Measurements from ENCODE around the gene CRYL1. TPM values are rescaled to one million over a fixed set of nuclear protein-coding genes. Genes with fewer than 3 reads are reported as not detected.

Gene CRYL1
- polyA plus RNA-seq, 3 donors from 2014 or later: 26.2 to 54.2 (median 30.1) TPM

GRCh38 chr13:20399961-20400360 lies 125.7 kb downstream of the CRYL1 start:
- Mint-ChIP-seq H3K36me3 (peaks cover 12 to 16% (median 12%) of the 10 kb centered on the region in 3 donors), H3K9me3 (peaks cover 0 to 3% (median 0%) of the 10 kb centered on the region in 6 donors), H3K27me3 (ENCODE audit: low read depth in 3 of 3) (peaks cover 0 to 8% (median 3%) of the 10 kb centered on the region in 3 donors), H3K4me1 (peaks cover 0 to 1% of the 10 kb centered on the region in 2 donors), H3K27ac (no peak overlapping the region), H3K4me3 (no peak overlapping the region)
- DNase-seq: no peak

DNA sequence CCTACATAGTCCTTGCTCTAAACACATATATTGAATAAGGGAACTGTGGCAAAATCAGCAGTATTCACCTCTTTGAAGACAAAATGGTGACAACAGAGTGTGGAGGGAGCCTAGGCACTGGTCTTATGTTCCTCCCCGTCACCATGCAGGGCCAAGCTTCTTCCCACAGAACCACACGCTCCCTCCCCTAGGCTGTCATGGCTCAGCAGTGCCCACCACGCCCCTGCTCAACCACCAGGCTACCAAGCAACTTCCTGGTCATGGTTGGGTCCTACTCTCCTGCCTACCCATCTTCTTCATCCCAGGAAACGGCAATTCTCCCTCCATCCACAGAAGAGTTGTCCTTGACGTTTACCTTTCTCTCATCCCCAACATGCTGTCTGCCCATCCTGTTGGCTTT lies 126.1 kb downstream of the CRYL1 start:
- Mint-ChIP-seq H3K36me3 (peaks cover 10 to 16% (median 11%) of the 10 kb centered on the region in 3 donors), H3K4me1 (peaks cover 0 to 1% of the 10 kb centered on the region in 2 donors), H3K27ac (no peak overlapping the region), H3K9me3 (peaks cover 0 to 3% (median 0%) of the 10 kb centered on the region in 6 donors), H3K4me3 (no peak overlapping the region), H3K27me3 (ENCODE audit: low read depth in 3 of 3) (peaks cover 0 to 8% (median 3%) of the 10 kb centered on the region in 3 donors)
- no peak for DNase-seq

DNA sequence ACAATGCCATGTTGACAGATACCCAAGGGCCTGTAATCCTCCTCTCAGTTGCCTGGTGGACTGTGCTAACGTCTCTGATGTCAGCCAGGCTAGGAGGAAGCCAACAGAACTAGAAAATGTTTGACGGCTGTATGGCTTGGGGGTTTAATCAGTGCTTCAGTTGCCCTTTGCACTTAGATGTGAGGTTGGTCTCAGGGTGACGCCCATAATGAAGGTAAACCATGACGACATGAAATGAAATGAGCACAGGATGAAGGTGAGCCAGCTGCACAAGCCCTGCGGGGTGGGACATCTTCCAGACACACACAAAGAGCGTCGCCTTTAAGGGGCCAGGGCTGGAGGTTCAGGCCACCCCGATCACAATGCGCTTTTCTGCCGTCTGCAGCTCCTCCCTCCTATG lies 127.2 kb downstream of the CRYL1 start:
- Mint-ChIP-seq H3K9me3 (peaks cover 0 to 3% (median 0%) of the 10 kb centered on the region in 6 donors), H3K36me3 (peaks cover under 1 to 9% (median 4%) of the 10 kb centered on the region in 3 donors), H3K27me3 (ENCODE audit: low read depth in 3 of 3) (peaks cover 0 to 8% (median 3%) of the 10 kb centered on the region in 3 donors), H3K27ac (no peak overlapping the region), H3K4me1 (peaks cover 0 to 1% of the 10 kb centered on the region in 2 donors), H3K4me3 (no peak overlapping the region)
- no peak for DNase-seq

DNA sequence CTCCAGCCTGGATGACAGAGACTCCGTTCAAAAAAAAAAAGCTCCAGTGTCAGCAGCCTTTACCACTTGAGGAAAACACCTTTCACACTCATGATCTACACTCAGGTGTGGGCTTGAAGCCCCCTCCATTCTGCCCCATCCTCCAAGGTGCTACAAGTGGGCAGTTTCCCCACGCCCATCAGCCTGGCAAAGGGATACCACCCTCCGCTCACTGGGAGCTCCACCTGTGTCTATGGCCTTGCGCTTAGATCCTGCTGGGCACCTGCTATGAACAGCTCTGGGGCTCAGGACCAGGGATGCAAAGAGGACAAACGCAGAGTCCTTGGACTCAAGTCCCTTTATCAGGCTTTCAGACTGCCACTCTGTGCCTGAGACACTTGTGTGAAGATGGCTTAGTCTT lies 127.8 kb downstream of the CRYL1 start:
- Mint-ChIP-seq H3K4me3 (no peak overlapping the region), H3K4me1 (peaks cover 0 to 1% of the 10 kb centered on the region in 2 donors), H3K27me3 (ENCODE audit: low read depth in 3 of 3) (peaks cover 0 to 8% (median 3%) of the 10 kb centered on the region in 3 donors), H3K27ac (no peak overlapping the region), H3K9me3 (peaks cover 0 to 3% (median 0%) of the 10 kb centered on the region in 6 donors), H3K36me3 (peaks cover 0 to 5% (median 4%) of the 10 kb centered on the region in 3 donors)
- no peak for DNase-seq

DNA sequence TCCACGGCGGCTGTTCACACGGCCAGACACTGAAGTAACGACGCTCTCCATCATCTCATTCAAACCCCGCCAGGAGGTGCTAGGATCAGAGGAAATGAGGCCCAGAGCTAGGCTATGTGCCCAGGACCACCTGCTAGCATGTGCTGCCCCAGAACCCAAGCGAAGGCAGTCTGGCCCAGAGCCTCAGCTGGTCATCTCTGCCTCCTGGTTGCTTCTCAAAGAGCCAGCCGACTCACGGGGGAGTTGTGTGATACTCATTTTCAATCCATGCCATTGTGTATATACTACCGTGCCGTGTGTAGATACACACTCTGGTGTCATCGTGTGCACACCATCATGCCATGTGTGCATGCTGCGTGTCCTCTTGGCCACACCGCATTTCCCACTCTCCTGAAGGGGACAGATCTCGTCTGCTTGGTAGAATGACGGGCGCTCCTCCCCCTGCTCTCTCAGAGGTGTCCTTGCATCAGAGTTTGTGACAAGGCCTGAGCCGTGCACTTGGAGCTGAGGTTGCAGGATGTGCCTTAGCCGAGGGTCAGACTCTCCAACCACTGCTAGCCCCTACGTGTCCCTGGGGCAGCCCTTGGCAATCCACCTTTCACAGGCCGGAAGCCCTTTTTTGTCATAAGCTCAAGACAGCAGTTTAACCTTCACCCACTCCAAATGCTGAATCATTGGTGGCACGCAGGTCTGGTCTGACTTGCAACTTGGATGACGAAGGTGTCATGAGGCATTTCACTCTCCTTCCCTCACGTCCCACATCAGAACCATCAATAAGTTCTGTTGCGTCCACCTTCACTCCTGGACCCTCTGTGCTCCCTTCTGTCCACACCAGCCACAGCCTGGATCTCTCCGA lies 130.4 kb downstream of the CRYL1 start:
- Mint-ChIP-seq H3K9me3 (peaks cover 0 to 3% (median 0%) of the 10 kb centered on the region in 6 donors), H3K27me3 (ENCODE audit: low read depth in 3 of 3) (peaks cover 0 to 8% (median 2%) of the 10 kb centered on the region in 3 donors)

GRCh38 chr13:20394506-20394905 lies 131.2 kb downstream of the CRYL1 start:
- Mint-ChIP-seq H3K27ac (no peak overlapping the region), H3K27me3 (ENCODE audit: low read depth in 3 of 3) (peaks cover 0 to 4% (median 0%) of the 10 kb centered on the region in 3 donors), H3K36me3 (peaks cover 0 to 5% (median 0%) of the 10 kb centered on the region in 3 donors), H3K9me3 (peaks cover 0 to 3% (median 0%) of the 10 kb centered on the region in 6 donors), H3K4me1 (no peaks in the 10 kb centered on the region), H3K4me3 (no peak overlapping the region)
- no peak for DNase-seq

More for the DNA sequence above, 130.4 kb downstream of the CRYL1 start:
- DNase-seq: no peak
- no peak overlapping the region for H3K4me3 Mint-ChIP-seq
- peaks cover 0 to 5% (median 2%) of the 10 kb centered on the region in 3 donors for H3K36me3 Mint-ChIP-seq
- no peaks in the 10 kb centered on the region for H3K4me1 Mint-ChIP-seq
- no peak overlapping the region for H3K27ac Mint-ChIP-seq

DNA sequence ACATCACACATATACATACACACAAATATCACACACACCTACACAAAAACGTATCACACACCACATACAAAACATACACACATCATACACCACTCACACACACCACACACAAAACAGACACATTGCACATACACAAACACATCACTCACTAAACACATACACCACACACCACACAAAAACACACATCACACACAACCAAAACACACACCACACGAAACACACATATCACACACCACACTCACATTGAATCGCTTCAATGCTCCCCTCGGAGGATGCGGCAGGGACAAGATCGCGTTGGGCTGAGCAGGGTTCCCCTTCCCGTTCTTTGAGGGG lies 131.5 kb downstream of the CRYL1 start:
- Mint-ChIP-seq H3K27ac (no peak overlapping the region), H3K4me3 (no peak overlapping the region), H3K4me1 (no peaks in the 10 kb centered on the region), H3K9me3 (peaks cover 0 to 3% (median 0%) of the 10 kb centered on the region in 6 donors), H3K27me3 (ENCODE audit: low read depth in 3 of 3) (peaks cover 0 to 4% (median 0%) of the 10 kb centered on the region in 3 donors), H3K36me3 (peaks cover 0 to 5% (median 0%) of the 10 kb centered on the region in 3 donors)
- no peak for DNase-seq

DNA sequence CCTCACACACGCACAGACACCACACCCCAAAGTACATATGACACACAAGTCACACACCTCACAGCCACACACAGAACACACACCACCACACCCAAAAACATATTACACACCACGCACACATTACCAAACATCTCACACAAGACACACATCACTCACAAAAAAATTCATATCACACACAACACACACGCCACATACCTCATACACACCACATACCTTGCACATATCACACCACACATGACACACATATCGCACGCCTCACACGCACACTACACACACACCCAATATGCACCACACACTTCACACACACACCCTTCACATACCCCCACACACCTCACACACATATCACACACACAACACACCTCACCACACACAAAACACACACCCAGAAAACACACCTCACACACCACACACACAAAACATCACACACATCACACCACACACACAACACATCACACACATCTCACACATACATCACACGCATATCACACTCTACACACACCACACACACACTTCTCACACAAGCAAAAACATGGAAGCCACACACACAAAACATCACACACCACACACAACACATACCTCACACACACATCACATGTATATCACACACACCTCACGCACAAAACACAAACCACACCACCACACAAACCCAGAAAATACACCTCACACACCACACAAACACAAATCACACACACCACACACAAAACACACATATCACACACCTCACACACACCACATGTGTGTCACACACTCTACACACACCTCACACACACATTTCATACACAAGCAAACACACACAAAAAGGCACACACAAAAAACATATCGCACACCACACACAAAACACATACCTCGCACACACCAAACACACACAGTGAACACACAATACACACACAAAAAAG lies 132.1 kb downstream of the CRYL1 start:
- Mint-ChIP-seq H3K4me3 (no peak overlapping the region), H3K27me3 (ENCODE audit: low read depth in 3 of 3) (peaks cover 0 to 4% (median 0%) of the 10 kb centered on the region in 3 donors), H3K36me3 (peaks cover 0 to 5% (median 0%) of the 10 kb centered on the region in 3 donors), H3K4me1 (no peaks in the 10 kb centered on the region), H3K9me3 (peaks cover 0 to 3% (median 0%) of the 10 kb centered on the region in 6 donors), H3K27ac (no peak overlapping the region)
- no peak for DNase-seq

DNA sequence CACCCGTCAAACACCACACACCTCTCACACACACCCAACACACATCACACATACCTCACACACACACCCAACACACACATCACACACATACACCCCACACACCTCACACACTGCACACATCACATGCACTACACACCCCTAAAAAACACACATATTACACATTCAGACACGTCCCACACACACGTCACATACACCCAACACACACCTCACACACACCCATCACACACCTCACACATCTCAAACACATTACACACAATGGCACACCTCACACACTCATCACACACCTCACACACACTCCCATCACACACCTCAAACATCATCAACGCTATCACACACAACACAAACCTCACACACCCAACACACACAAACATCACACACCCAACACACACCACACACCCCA lies 133.1 kb downstream of the CRYL1 start:
- H3K27me3 Mint-ChIP-seq (ENCODE audit: low read depth in 3 of 3): peaks cover 0 to 4% (median 0%) of the 10 kb centered on the region in 3 donors
- H3K36me3 Mint-ChIP-seq: peaks cover 0 to 5% (median 0%) of the 10 kb centered on the region in 3 donors
- H3K4me1 Mint-ChIP-seq: peaks cover 0 to 2% of the 10 kb centered on the region in 2 donors
- no peak for DNase-seq
- H3K4me3 Mint-ChIP-seq: no peak overlapping the region
- H3K9me3 Mint-ChIP-seq: peaks cover 0 to 3% (median 0%) of the 10 kb centered on the region in 6 donors
- no peak overlapping the region for H3K27ac Mint-ChIP-seq

- Mint-ChIP-seq H3K9me3 (peaks cover 0 to 3% (median 0%) of the 10 kb centered on the region in 6 donors), H3K4me3 (no peak overlapping the region), H3K27ac (no peak overlapping the region), H3K36me3 (peaks cover 0 to 5% (median 0%) of the 10 kb centered on the region in 3 donors), H3K27me3 (ENCODE audit: low read depth in 3 of 3) (peaks cover 0 to 4% (median 1%) of the 10 kb centered on the region in 3 donors), H3K4me1 (peaks cover 0 to 5% of the 10 kb centered on the region in 2 donors)
- DNase-seq: no peak
Observed at GRCh38 chr13:20391597-20392452, 133.8 kb downstream of the CRYL1 start.

DNA sequence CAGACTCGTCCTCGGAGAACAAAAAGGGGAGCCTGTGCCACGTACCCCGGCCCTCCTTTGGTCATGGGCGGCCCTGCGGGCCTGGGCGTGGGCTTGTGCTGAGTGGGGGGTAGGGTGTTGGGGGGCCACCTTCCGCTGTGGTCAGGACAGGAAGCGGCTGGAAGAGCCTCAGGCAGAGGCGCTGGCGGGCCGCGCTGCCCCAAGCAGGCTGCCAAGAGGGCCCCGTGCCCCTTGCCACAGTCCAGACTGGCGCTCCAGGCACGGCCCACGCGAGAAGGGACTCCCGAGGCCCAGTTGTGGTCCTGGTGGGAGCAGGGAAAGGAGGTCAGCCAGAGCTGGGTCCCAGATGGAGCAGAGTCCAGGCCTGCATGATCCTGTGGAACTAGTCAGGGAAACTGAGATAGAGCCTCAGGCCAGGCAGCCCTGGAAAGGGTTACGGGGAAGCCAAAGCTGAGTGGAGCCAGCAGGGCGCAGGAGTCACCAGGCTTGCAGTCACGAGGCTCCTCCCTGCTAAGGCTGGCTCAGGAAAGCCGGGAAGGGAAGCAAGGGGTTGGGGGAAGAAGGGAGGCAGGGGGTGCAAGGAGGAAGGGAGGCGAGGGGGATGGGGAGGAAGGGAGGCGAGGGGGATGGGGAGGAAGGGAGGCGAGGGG lies 135.0 kb downstream of the CRYL1 start:
- Mint-ChIP-seq H3K36me3 (no peaks in the 10 kb centered on the region), H3K27ac (no peak overlapping the region), H3K9me3 (no peaks in the 10 kb centered on the region), H3K4me1 (peaks cover 0 to 5% of the 10 kb centered on the region in 2 donors), H3K4me3 (no peak overlapping the region), H3K27me3 (ENCODE audit: low read depth in 3 of 3) (peaks cover 0 to 1% (median 0%) of the 10 kb centered on the region in 3 donors)
- no peak for DNase-seq

DNA sequence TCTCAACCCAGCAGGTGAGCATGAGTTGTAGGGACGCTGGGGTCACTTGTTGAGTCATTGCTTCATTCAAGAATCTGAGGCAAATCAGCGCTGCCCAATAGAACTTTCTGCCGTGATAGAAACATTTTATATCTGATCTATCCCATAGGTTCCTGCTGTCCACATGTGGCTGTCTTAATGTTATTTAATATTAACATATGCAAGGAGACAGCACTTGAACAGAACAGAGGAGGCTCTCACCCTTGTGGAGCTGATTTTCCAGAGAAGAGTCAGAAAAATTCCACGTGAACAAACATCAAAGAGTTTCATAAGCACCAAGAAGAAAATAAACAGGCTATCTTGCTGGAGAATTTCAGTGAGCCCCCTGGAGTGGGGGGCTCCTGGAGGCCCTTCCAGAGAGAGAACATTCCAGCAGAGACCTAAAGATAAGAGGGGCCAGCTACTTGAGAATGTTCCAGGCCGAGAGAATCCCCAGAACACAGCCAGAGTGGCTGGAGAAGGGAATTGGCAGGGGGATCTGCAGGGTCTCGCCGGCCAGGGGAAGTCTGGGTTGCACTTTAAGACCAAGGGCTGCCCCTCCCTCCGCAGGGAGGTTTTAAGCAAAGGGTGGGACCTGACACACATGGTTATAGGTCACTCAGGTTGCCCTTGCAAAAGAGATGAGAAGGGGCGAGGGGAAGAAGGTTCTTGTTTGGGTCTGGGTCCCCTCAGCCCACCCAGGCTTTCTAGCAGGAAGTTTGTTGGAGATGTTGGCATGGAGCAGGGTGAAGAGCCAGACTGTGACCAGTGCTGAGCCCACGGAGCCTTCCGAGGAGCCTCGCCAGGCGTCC lies 135.7 kb downstream of the CRYL1 start:
- no peaks in the 10 kb centered on the region for H3K36me3 Mint-ChIP-seq
- H3K27me3 Mint-ChIP-seq (ENCODE audit: low read depth in 3 of 3): peaks cover 0 to 1% (median 0%) of the 10 kb centered on the region in 3 donors
- H3K9me3 Mint-ChIP-seq: no peaks in the 10 kb centered on the region
- H3K4me1 Mint-ChIP-seq: peaks cover 0 to 5% of the 10 kb centered on the region in 2 donors
- no peak overlapping the region for H3K27ac Mint-ChIP-seq
- no peak overlapping the region for H3K4me3 Mint-ChIP-seq
- no peak for DNase-seq
